T1000 (cell line): ENCODE results near the gene SPEN.
"Not testable (repeated sequence)": the region's sequence is repeated elsewhere in the genome, so short reads cannot be mapped to it uniquely, and the experiment has no call there.

Source experiments
- DNase-seq: peaks from one replicate; lab custom pipeline; 2025; ENCODE audit warnings: mixed read lengths; lab: John Stamatoyannopoulos, UW

The SPEN gene

DNA sequence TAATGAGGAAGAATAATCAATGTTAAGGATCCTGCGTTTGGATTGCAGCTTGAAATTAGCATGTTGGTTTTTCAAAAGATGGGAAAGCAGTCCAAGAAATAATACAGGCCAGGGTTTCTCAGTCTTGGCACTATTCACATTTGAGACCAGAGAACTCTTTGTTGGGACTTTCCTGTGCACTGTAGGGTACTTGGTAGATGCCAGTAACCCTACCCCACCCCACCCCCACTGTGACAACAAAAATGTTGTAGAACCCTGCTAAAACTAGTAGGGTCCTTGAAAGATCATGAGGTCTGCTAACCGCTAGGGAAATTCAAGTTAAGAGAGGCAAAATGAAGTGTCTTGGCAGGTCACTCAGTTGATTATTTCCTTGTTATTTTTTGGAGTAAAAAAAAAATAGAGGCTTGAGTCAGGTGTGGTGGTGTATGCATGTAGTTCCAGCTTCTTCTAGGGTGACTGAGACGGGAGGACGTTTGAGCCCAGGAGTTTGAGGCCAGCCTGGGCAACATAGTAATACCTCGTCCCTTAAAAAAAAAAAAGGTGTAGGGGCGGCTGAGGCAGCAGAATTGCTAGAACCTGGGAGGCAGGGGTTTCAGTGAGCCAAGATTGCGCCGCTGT, 53.3 kb downstream of the SPEN start:
- DNase-seq, result no peak

DNA sequence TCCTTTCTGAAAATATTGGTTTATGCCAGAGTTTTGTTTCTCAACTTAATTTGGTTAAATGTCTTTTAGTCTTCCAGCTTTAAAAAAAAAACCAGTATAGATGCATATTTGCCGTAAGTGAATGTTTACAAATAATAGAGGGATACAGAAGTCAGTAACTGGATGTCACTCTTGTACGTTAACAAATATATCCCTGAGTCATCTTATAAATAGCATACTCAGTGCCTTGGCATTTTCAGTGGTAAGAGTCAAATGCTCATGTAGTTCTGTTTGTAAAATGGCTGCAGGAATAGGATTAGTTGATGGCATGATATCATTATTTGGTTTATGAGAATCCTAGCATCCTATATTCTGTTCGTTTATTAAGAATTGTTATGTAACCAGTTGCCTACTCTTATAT, 55.4 kb downstream of the SPEN start:
- DNase-seq, result no peak

GRCh38 chr1:15908597-15908996, 61.1 kb downstream of the SPEN start:
- no peak for DNase-seq

DNA sequence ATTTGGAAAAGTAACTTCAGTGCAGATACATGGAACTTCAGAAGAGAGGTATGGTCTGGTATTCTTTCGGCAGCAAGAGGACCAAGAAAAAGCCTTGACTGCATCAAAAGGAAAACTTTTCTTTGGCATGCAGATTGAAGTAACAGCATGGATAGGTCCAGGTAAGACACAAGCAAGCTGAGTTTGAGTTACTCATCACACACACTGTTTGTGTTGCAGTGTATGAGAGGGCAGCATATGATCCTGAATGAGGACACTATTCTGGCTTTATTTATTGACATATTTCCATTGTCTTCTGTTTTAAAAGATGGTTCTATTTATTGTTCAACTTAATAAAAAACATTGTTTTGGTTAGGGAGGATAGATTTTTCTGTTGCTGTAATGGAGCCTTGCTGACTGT, 63.6 kb downstream of the SPEN start:
- DNase-seq, result no peak

- no peak for DNase-seq
Observed at GRCh38 chr1:15911927-15912326, 64.4 kb downstream of the SPEN start.

DNA sequence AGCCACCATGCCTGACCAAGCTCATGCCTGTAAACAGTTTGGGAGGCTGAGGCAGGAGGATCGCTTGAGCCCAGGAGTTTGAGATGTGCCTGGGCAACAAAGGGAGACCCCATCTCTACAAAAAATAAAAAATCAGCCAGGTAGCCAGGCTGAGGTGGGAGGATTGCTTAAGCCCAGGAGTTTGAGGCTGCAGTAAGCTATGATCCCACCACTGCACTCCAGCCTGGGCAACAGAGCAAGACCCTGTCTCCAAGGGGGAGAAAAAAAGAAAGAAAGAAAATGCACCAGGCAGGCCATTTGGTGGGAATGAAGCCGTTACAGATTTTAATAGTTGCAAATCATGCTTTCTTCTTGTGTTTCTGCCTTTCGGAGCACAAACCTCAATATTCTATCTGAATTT, 66.1 kb downstream of the SPEN start:
- DNase-seq, result not testable (repeated sequence)

GRCh38 chr1:15915991-15916390, 68.5 kb downstream of the SPEN start:
- no peak for DNase-seq

- DNase-seq, result no peak
Observed at GRCh38 chr1:15916417-15916816, 68.9 kb downstream of the SPEN start.

DNA sequence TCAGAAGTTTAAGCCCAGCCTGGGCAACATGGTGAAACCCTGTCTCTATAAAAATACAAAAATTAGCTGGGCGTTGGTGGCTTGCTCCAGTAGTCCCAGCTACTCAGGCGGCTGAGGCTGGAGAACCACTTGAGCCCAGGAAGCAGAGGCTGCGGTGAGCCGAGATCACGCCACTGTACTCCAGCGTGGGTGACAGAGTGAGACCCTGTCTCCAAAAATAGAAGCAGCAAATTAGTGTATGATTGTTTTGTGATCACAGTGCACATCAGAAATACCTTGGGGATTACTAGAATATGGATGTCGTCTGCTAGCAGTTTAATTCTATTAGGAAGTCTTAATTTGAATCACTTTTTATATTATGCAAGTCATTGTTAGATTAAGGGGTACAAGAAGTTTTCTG, 69.4 kb downstream of the SPEN start:
- DNase-seq, result no peak

DNA sequence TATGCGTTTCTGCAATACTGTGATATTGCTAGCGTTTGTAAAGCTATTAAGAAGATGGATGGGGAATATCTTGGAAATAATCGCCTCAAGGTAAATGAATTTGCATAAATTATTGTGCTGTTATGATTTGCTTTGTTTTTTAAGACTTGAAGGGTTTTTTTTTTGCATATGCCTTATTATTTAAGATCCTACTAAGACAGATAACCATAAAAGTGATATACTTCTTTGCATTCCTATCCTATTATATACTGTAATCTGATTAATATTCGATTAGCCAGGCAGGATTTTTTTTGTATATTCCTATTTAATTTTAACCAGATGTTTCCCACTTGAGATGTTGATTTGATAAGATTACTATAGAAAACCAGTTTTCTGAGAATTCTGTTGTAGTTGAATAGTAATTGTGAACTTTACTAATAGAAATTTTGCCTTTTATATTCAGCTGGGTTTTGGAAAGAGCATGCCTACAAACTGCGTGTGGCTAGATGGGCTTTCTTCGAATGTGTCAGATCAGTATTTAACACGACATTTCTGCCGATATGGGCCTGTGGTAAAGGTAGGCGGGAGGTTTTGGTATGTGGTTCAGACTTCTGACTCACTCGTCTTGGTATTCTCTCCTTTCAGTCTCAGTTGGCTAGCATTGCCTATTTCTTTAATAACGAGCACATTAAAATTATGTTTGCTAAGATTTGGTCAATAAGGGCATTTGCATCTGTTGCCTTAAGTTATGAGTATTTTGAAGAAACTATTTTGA, 71.6 kb downstream of the SPEN start:
- peak; percentile 19 for DNase-seq

DNA sequence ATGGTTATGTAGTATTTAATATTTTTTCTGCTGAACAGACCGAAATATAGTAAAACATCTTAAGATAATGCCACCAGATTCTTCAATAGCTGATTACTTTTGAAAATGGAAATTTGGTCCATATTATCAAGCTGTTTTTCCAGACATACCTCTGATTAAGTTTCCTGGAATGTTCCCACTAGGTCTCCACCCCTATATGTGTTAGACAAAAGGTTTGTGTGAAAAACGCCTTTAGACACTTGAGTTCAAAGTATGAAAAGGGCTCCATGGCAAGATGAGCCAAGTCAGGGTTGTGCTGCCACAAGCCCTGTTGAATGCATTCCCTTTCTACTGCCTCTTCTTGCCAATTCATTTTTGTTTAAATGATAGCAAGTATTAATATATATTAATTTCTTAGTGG, 75.7 kb downstream of the SPEN start:
- no peak for DNase-seq

- not testable (repeated sequence) for DNase-seq
Observed at GRCh38 chr1:15926448-15926847, 78.9 kb downstream of the SPEN start.

GRCh38 chr1:15928971-15929965, 81.8 kb downstream of the SPEN start:
- no peak for DNase-seq

GRCh38 chr1:15931401-15931800, 83.9 kb downstream of the SPEN start:
- DNase-seq, result no peak

- DNase-seq, result no peak
Observed at GRCh38 chr1:15931884-15932283, 84.4 kb downstream of the SPEN start.

DNA sequence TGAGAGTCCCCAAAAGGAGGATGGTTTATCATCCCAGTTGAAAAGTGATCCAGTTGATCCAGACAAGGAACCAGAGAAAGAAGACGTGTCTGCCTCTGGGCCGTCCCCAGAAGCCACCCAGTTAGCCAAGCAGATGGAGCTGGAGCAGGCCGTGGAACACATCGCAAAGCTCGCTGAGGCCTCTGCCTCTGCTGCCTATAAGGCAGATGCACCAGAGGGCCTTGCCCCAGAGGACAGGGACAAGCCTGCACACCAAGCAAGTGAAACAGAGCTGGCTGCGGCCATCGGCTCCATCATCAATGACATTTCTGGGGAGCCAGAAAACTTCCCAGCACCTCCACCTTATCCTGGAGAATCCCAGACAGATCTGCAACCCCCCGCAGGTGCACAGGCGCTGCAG, 85.1 kb downstream of the SPEN start:
- DNase-seq, result no peak

- DNase-seq, result no peak
Observed at GRCh38 chr1:15933684-15934083, 86.2 kb downstream of the SPEN start.

GRCh38 chr1:15934211-15935055, 86.9 kb downstream of the SPEN start:
- no peak for DNase-seq

DNA sequence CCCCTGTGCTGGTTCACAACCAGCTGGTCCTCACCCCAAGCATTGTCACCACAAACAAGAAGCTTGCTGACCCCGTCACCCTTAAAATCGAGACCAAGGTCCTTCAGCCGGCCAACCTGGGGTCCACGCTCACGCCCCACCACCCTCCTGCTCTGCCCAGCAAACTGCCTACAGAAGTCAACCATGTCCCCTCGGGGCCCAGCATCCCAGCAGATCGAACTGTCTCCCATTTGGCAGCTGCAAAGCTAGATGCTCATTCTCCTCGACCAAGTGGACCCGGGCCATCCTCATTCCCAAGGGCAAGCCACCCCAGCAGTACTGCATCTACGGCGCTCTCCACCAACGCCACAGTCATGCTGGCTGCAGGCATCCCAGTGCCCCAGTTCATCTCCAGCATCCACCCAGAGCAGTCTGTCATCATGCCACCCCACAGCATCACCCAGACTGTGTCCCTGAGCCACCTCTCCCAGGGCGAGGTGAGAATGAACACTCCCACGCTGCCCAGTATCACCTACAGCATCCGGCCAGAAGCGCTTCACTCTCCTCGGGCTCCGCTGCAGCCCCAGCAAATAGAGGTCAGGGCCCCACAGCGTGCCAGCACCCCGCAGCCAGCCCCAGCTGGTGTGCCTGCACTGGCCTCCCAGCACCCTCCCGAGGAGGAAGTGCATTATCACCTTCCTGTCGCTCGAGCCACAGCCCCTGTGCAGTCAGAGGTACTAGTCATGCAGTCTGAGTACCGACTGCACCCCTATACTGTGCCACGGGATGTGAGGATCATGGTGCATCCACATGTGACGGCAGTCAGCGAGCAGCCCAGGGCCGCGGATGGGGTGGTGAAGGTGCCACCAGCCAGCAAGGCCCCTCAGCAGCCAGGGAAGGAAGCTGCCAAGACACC, 87.8 kb downstream of the SPEN start:
- DNase-seq, result no peak

DNA sequence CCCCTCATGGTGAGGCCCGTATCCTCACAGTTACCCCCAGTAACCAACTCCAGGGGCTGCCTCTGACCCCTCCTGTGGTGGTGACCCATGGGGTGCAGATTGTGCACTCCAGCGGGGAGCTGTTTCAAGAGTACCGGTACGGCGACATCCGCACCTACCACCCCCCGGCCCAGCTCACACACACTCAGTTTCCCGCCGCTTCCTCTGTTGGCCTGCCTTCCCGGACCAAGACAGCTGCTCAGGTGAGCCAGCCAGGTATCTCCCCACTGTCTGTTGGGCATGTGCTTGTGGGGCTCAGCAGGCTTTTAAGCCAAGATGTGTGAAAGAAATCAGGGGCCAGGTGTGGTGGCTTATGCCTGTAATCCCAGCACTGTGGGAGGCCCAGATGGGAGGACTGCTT, 88.5 kb downstream of the SPEN start:
- DNase-seq, result no peak

- DNase-seq, result no peak
Observed at GRCh38 chr1:15937146-15937545, 89.6 kb downstream of the SPEN start.
